Fibroblast of the conjunctiva (primary cell): ENCODE results near the gene PSMD11.
A peak's percentile ranks its signal among the peaks of the same experiment; 100 is the strongest.

ENCODE experiments used
- DNase-seq: peaks from one replicate; pipeline ENCODE4 v3.0.0-alpha.2; 2010; ENCODE audit warnings: low read depth

PSMD11 gene

DNA sequence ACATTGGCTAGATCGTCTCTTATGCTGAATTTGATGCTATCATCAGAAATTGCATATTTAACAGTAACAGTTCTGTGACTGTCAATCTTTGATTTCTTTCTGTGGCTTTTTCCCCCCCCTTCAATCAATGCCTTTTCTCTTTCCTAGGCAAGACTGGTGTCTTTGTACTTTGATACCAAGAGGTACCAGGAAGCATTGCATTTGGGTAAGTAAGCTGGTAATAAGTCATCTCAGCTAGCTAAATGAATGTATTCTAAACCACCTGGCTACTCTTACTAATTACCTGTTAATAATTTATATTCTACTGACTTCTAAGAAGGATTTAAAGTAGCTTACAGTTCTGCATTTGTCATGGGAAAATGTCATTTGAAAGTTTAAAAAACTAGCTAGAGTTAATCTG, 20.1 kb downstream of the PSMD11 start:
- no peak for DNase-seq

DNA sequence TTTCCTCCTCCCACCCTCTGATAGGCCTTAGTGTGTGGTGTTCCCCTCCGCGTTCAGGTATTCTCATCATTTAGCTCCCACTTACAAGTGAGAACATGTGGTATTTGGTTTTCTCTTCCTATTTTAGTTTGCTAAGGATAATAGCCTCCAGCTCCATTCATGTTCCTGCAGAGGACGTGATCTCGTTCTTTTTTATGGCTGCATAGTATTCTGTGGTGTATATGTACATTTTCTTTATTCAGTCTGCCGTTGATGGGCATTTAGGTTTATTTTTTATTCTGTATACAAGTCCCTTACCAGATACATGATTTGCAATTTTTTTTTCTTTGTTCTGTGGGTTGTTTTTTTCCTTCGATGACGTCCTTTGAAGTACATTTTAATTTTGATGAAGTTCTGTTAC, 23.6 kb downstream of the PSMD11 start:
- DNase-seq, result no peak

DNA sequence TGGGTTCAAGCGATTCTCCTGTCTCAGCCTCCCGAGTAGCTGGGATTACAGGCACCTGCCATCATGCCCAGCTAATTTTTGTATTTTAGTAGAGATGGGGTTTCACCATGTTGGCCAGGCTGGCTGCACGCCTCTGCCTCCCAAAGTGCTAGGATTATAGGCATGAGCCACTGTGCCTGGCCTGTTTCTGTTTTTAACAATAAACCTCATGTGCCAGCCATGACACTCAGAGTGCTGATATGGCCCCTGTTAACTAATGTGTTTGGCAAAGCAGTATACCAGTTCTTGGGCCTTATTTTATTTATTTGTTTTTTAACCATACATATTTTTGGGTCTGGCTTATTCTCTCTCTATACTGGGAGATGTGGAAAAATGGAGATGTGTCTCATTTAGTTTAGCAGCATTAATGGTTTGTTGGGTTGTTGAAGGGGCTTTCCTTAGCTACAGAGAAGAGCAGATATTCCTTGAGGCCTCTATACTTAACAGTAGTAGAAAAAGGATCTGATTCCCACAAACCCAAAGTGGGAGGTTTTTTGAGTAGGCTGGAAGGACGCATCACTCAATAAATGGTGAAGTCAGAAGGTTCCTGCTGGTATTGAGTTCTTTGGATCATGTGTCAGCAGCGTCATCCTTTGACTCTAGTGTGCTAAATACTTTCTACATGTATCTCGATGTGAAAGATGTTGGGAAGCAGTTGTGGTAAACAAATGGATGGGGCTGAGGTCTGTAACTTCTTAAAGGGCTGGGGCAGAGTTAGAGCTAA, 26.3 kb downstream of the PSMD11 start:
- DNase-seq, result no peak

DNA sequence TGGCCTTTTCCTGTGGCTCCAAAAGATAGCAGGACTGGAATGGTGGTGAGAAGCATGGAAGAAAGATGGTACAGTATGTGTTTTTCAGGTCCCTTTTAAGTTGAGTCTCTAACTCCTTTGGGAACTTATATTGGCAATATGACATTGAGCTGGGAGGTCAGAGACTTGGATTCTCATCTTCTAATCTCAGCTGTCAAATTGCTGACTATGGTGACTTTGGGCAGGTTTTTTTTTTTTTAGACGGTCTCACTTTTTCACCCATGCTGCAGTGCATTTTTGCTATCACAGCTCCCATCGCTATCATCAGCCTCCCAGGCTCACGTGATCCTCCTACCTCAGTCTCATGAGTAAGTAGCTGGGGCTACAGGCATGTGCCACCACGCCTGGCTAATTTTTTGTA, 27.3 kb downstream of the PSMD11 start:
- DNase-seq, result no peak

DNA sequence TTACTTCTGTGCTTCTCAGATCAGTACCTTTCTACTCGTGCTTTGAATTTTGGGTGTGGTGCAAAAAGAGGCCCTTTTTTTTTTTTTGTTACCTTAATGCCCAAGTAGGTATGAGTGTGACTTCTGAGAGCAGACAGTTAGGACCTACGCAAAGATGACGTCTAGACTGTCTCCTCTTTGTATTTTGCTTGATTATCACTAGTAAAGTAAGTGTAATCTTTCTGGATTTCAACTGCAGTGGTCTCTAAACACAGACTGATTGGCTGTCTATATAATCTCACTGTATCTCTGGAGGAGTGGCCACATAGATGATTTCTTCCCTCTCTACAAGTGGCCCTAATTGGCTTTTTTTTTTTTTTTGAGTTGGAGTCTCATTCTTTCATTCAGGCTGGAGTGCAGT, 30.9 kb downstream of the PSMD11 start:
- no peak for DNase-seq

DNA sequence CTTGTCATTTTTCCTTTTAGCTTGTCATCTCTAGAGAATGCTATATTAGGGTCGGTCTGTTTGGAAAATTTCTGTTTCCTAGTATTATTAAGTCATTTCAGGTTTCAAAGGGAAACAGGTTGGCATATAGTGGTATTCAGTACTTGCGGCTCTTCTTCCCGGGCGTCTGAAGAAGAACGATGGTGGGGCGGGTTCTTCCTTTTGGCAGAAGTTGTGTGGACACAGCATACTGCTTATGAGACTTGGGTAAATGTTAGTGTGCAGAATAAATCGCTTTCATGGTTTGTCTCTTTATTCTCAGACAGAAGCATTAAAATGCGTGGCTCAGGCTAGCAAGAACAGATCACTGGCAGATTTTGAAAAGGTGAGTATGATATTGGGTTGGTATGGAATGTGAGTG, 32.9 kb downstream of the PSMD11 start:
- no peak for DNase-seq

DNA sequence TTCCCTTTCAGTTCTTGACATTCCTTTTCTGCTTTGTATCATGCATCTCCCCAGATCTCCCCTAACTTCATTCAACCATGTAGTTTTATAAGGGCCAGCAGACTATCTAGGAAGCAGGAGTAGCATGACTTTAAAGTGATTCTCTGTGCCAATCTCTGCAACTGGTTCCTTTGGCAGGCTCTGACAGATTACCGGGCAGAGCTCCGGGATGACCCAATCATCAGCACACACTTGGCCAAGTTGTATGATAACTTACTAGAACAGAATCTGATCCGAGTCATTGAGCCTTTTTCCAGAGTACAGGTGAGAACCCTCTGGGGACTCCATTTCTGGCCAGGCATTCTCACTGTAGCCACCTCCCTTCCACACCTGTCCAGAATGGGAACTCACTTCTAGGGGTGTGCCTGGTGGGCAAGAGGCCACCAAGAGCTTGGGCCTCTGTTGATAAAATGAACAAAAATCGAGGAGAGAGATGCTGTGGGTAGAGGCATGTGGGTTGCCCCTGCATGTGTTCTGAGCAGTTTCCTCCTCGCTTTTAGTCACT, 34.8 kb downstream of the PSMD11 start:
- no peak for DNase-seq

DNA sequence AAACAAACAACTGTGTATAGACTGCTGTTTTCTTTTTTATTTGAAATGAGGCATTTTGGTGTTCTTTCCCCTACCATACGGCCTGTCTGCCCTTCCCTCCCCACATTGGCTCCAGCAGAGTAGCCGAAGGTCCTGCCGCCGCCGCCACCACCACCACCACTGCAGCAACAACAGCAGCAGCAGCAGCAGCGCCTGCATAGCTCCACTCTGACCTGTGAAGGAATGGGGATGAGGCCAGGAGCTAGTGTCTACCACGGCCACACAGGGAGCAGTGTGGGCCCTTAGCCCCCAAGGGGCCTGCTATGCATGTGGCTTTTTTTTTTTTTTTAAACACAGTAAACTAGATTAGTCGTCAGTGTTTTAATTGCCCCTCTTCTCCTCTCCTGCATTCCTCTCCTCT, 36.9 kb downstream of the PSMD11 start:
- DNase-seq, result no peak

DNA sequence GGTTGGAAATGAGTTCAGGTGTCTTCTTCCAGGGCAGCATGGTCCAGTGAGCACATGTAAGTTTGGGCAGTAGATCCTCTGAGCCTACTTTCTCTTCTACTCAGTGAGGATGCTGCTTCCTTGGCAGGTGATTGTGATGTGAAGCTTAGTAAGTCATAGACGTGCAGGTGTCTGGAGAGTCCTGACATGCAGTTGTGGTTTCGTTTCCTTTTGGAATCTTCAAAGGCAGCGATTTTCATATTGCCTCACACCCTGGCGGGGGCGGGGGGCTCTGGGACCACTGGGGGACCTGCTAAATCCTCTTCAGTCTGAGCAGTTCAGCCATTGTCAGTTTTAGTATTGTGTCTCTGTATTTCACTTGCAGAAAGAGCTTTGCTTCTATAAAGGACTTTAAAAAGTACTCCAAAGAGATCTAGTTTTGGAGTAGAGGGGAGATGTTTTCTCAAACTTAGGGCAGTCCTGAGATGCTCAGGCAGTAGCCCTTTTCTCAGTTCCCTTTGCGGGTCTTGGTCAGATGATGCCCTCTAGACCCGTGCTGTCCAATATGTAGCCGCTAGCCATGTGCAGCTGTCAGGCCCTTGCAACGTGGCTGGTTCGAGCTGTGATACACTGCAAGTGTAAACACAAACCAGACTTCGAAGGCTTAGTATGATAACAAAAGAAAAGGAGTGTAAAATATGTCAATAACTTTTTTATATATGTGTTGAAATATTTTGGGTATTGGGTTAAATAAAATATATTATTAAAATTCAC, 38.4 kb downstream of the PSMD11 start:
- DNase-seq, result no peak

DNA sequence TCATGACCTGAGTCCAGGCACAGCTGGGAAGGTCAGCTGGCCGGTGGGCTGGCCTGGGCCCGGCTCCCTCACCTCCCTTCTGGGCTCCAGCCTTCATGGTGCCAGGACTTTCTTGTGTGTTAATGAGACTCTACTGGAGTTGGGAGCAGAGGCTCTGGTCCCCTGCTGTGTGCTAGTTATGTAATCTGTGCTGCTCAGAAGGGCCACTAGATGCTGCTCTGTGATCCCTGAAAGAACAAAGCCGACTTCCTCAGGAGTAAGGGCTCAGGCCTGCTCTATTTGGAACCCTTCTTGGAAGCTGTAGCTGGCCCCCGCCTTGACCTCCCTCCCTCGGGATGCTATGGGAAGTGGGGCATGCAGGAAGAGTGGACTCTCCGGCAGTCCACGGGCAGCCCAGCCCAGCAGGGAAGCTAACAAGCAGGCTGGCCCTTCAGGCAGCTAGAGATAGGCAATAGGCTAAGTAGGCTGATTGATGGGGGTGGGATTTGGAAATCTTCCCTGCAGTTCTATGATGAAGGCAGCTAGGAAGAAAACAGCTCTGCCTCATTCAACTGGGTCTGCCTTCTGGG, 39.2 kb downstream of the PSMD11 start:
- DNase-seq, result peak; percentile 60

DNA sequence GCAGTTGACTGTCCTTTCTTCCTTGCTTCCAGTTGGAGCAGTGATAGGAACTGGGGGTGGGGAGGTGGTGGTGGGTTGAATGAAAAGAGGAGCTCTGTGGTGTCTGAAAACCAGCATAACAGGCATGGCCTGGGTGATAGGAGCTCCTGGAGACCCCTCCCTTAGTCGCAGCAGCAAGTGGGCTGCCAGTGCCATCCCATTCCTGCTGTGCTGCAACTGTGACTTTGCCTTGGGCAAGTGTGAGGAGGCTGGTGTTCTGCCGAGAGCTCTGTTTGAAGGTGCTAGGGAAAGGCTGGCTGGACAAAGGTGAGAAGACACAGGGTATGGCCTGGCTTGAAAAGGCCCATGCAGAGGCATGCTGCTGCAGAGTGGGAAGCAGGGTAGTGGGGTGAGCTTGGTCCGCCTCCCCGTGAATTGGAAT, 39.7 kb downstream of the PSMD11 start:
- DNase-seq, result no peak

DNA sequence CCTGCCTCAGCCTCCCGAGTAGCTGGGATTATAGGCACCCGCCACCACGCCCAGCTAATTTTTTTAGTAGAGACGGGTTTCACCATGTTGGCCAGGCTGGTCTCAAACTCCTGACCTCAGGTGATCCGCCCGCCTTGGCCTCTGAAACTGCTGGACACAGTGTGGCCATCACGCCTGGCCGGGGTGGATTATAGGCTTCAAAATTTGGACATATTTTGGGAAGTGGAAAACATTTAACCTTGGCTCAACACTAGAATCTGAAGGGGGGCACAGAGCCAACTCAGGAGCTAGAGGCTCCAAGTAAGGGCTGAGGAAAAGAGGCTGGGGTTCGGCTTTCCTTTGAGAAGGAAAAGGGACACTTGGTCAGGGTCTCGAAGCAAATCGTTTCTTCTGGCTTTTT, 40.3 kb downstream of the PSMD11 start:
- no peak for DNase-seq

DNA sequence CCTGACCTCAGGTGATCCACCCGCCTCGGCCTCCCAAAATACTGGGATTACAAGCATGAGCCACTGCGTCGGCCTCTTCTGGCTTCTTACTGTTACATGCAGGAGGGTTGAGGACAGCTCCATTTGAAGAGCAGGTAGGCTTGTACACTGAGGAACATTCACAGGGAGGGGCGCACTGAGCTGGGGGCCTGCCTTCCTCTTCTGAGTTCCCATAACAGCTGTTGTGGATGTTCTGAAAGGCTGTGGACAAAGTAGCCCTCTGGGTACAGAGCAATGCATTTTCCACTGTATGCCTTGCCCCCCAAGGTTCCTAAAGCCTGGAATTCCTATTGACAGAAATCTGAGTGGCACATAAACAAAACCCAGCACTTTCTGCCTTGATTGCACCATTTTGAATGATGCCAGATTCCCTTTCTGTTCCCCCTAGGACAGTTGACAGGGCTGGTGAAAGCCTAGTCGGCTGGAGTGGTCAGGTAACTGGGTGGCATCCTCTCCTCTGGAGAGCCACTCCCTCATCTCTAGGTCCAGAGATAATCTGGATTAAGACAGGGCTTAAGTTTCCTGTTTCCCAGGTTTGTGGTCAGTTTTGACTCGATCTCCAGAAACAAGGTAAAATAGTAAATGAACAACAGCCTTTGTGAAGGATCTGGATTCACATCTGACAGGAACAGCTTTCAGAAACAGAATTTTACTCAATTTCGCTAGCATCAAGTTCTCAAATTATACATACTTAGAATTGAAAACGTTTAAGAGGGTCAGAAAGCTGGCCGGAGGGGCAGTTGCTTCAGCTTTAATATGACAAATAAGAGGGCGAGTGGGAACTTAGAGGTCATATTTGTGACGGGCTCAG, 41.2 kb downstream of the PSMD11 start:
- DNase-seq, result no peak

DNA sequence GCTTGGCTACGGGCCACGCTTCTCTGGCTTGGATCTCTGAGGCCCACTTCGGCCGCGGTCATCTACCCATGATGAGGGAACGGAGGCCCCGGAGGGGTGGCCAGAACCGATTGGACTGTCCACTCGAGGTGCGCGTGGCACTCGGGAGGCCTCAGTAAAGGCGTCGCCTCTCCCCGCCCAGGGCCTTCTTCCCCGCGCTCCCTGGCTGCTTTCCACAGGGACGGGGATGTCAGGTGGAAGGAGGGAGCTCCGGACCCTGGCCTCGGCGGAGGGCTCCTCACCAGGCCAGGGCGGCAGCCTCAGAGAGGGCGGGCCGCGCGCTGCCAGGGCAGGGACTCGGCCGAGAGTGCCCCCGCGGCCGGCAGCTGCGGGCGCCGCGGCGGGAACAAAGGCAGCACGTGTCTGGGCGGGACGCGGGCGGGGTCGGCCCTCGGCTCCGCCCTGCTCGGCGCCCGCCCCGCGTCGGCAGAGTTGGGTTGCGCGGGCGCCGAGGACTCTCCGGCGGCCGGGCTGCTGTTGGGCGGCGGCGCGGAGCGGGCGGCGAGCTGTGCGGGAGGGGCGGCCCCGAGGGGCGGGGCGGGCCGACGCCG, 41.9 kb downstream of the PSMD11 start:
- DNase-seq, result peak; percentile 23

DNA sequence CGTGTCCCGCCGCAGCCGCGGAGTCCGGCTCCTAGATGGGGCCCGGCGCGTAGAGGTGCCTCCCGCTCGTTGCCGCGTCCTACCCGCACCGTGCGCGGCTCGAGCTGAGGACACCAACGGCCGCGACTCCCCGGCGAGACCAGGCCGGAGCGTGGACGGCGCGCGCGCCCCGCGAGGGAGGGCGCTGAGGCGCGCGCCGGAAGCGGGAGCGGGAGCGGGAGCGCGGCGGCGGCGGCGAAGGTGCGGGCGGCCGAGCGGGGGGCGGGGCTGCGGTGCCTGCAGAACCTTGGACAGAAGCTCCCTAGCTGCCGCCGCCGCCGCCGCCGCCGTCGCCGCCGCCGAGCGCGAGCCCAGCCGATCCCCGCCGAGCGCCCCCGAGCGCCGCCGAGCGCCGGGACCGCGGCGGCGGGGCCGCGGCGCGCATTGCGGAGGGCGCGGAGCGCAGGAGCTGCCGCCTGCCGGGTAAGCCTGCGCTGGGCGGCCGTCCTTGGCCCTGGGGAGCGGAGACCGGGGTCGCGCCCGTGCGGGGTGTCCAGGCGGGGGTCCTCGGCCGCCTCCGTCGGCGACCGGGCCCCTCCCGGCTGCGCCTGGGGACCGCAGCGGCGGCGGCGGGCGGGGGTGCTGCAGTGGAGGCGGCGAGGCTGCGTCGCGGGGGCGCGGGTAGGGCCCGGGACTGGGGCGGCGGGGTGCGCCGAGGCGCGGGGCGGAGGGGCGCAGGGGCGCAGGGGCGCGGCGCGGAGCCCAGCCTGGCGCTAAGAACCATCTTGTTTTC, 42.6 kb downstream of the PSMD11 start, which contains the start of gene CDK5R1:
TSS of gene CDK5R1 (plus strand) at position 293 of the 772 bp plus-strand sequence. CDS start 628 bp downstream, outside the sequence.
- DNase-seq, result no peak

DNA sequence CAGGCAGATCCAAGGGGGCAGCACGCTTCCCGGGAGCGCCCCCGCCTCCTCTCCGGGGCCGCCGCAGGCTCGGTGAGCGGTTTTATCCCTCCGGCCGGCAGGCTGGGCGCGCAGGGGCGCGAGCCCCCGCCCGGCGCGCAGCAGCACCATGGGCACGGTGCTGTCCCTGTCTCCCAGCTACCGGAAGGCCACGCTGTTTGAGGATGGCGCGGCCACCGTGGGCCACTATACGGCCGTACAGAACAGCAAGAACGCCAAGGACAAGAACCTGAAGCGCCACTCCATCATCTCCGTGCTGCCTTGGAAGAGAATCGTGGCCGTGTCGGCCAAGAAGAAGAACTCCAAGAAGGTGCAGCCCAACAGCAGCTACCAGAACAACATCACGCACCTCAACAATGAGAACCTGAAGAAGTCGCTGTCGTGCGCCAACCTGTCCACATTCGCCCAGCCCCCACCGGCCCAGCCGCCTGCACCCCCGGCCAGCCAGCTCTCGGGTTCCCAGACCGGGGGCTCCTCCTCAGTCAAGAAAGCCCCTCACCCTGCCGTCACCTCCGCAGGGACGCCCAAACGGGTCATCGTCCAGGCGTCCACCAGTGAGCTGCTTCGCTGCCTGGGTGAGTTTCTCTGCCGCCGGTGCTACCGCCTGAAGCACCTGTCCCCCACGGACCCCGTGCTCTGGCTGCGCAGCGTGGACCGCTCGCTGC, 43.3 kb downstream of the PSMD11 start:
- DNase-seq, result no peak

DNA sequence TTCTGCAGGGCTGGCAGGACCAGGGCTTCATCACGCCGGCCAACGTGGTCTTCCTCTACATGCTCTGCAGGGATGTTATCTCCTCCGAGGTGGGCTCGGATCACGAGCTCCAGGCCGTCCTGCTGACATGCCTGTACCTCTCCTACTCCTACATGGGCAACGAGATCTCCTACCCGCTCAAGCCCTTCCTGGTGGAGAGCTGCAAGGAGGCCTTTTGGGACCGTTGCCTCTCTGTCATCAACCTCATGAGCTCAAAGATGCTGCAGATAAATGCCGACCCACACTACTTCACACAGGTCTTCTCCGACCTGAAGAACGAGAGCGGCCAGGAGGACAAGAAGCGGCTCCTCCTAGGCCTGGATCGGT, 43.9 kb downstream of the PSMD11 start:
- DNase-seq, result no peak

DNA sequence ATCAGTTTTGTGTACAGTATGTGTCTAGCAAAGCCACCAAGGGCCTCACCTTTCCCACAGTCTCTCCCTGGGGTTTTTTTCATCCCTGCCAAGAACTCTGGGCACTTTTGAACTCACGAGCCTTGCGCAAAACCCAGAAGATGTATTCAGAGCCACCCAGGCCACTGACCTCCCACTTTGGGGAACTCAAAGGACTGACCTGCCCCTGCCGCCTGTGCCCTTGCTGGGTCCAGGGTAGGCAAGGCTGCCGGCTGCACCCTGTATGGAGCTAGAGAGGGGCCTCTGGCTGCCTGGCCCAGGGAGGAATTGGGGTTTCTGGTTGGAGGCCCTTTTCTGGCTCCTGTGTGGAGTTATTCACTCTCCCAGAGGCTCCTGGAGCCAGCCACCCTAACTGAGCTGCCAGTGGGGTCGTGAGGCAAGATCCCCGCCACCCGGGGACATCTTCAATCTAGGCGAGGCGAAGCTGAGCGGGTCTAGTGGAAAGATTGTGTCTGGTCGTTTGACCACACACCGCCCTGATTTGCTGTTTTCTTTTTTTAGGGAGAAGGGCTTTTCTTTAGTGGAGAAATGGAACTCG, 44.4 kb downstream of the PSMD11 start:
- DNase-seq, result no peak

DNA sequence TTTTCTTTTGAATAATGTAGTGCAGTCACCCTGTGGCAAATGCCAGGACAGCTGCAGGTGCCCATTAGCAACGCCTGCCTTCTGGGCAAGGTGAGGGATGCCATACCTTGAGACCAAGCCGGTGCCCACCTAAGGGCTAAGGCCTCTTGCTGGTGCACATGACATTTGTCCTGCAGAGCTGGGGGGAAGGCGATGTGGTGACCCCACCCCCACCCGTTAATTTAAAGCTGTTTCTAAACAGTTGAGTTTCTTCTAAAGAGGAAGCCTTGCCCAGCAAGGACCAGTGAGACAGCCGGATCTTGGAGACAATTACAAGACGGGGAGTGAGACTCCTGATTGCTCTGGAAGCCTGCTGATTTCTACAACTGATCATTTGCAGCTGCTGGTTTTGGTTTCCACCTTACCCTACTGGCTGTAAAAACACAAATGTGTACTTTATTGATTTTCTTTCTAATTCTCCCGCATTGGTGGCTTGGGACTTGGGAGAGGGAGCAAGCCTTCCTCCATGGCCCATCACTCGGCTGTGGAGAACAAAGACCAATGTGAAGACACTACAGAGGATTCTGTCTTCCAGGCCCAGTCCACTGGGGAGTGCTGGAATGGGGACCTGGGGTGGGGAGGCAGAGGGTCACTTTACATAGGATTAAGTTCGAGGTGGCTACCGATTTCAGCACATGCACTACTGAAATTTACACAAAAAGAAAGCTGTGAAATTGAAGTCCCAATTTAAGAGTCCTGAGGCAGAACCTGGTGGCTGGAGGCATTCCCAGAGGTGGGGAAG, 45.2 kb downstream of the PSMD11 start:
- DNase-seq, result no peak
